OCI-LY1 (cell line): Measurements from ENCODE around the gene TGM6.

Experiments used
- EZH2 ChIP-seq: fragments of 200-600 bp; sonication (generic), shearing (Covaris generic); IDR thresholded peaks from 2 replicates; pipeline ENCODE4 v1.8.0; 2017; ENCODE audit warnings: borderline replicate concordance, mixed run types, mild to moderate bottlenecking, antibody characterized with exemption, low read length, moderate library complexity, mixed read lengths
- TF ChIP-seq, protein P1 (sequence below): fragments of 200-600 bp; sonication (generic), shearing (Covaris generic); IDR thresholded peaks from 2 replicates; pipeline ENCODE4 v1.5.1; 2017; ENCODE audit warnings: mild to moderate bottlenecking, antibody characterized with exemption, low read length, moderate library complexity, mixed read lengths

DNA sequence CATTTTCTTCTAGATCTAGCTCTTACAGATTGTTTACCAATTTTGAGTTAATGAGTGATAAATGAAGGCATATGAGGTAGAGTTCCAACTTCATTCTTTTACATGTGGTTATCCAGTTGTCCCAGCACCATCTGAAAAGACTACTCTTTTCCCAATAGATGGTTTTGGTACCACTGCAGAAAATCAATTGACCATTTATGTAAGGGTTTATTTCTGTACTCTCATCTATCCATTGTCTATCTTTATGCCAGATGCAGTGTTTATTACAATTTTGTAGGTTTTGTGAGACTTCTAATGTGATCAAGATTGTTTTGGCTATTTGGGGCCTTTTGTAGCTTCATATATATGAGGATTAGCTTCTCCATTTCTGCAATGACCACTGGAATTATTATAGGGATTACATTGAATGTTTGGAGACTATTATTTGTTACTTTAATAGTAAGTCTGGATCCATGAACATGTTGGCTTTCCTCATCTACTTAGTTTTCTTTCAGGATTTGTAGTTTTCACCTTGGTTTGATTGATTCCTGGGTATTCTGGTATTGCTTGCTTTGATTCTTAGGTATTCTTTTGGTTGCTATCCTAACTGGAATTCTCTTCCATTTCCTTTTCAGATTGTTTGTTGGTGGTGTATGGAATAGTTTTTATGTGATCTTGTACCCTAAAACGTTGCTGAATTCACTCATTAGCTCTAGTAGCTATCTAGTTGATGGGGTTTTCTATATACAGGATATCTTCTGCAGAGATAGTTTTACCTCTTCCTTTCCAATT is 79.5 kb downstream of the TGM6 start:
- TF ChIP-seq, protein P1, sequence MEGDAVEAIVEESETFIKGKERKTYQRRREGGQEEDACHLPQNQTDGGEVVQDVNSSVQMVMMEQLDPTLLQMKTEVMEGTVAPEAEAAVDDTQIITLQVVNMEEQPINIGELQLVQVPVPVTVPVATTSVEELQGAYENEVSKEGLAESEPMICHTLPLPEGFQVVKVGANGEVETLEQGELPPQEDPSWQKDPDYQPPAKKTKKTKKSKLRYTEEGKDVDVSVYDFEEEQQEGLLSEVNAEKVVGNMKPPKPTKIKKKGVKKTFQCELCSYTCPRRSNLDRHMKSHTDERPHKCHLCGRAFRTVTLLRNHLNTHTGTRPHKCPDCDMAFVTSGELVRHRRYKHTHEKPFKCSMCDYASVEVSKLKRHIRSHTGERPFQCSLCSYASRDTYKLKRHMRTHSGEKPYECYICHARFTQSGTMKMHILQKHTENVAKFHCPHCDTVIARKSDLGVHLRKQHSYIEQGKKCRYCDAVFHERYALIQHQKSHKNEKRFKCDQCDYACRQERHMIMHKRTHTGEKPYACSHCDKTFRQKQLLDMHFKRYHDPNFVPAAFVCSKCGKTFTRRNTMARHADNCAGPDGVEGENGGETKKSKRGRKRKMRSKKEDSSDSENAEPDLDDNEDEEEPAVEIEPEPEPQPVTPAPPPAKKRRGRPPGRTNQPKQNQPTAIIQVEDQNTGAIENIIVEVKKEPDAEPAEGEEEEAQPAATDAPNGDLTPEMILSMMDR = no peak
- no peak for TF ChIP-seq EZH2
